Endodermal cell (in vitro differentiated cells): ENCODE data around the gene MCIDAS. TPM values are rescaled to one million over a fixed set of nuclear protein-coding genes. Genes with fewer than 3 reads are reported as not detected.

Experiments used
- DNase-seq: peaks from one replicate; pipeline ENCODE4 v3.0.0-alpha.2; 2017
- H3K27ac ChIP-seq: 2 replicates; pipeline ENCODE4 v1.5.1; 2013; ENCODE audit warnings: mild to moderate bottlenecking, low read depth, low read length, moderate library complexity
- H3K27me3 ChIP-seq: 2 replicates; pipeline ENCODE4 v1.6.1; 2013; ENCODE audit warnings: mild to moderate bottlenecking, low read length, moderate library complexity; ENCODE audit not compliant: insufficient read depth, control insufficient read depth, poor library complexity, severe bottlenecking
- H3K36me3 ChIP-seq: 2 replicates; pipeline ENCODE4 v1.7.0; 2013; ENCODE audit warnings: mild to moderate bottlenecking, low read length, moderate library complexity; ENCODE audit not compliant: control insufficient read depth, insufficient read depth
- H3K4me1 ChIP-seq: one replicate; pipeline ENCODE4 v1.7.0; 2013; ENCODE audit warnings: low read length; ENCODE audit not compliant: control insufficient read depth, insufficient read depth
- H3K4me3 ChIP-seq: 2 replicates; pipeline ENCODE4 v1.5.1; 2013; ENCODE audit warnings: mild to moderate bottlenecking, low read length, moderate library complexity
- H3K9ac ChIP-seq: 2 replicates; pipeline ENCODE4 v1.6.1; 2013; ENCODE audit warnings: mild to moderate bottlenecking, low read length, moderate library complexity; ENCODE audit not compliant: poor library complexity, severe bottlenecking; ENCODE audit errors: extremely low read depth
- H3K9me3 ChIP-seq: 2 replicates; pipeline ENCODE4 v1.6.1; 2013; ENCODE audit warnings: mild to moderate bottlenecking, low read length, moderate library complexity; ENCODE audit not compliant: control insufficient read depth
- H3K27ac Mint-ChIP-seq: 2 replicates; pipeline ENCODE4 v1.8.0; 2020; ENCODE audit warnings: mixed read lengths
- H3K27me3 Mint-ChIP-seq: 2 replicates; pipeline ENCODE4 v1.8.0; 2021; ENCODE audit warnings: mild to moderate bottlenecking, mixed read lengths; ENCODE audit not compliant: insufficient read depth
- H3K36me3 Mint-ChIP-seq: 2 replicates; pipeline ENCODE4 v1.8.0; 2020; ENCODE audit warnings: low read depth, mixed read lengths
- H3K4me1 Mint-ChIP-seq: 2 replicates; pipeline ENCODE4 v1.8.0; 2020; ENCODE audit warnings: mixed read lengths
- H3K4me3 Mint-ChIP-seq: 2 replicates; pipeline ENCODE4 v1.8.0; 2020; ENCODE audit warnings: mild to moderate bottlenecking, moderate library complexity, mixed read lengths
- H3K9me3 Mint-ChIP-seq: 2 replicates; pipeline ENCODE4 v1.8.0; 2020; ENCODE audit warnings: mild to moderate bottlenecking, mixed read lengths
- WGBS, 2 experiments: methylation state at CpG; one replicate each; pipeline versions ENCODE4 v1.1.5 to v1.1.7; 2013; ENCODE audit warnings: missing lambda C conversion rate in 2 of 2, mixed read lengths in 1 of 2; ENCODE audit not compliant: insufficient coverage in 1 of 2, insufficient read length in 1 of 2; 5-methylcytosine and 5-hydroxymethylcytosine counted together
- total RNA-seq, 2 donors: library from RNA; stranded (reverse); fragmentation: NEBNext Ultra II Directional in 1 of 2; extraction: Animal tissue kit (Norgen Biotek cat#: 25700) in 1 of 2; gene quantifications; 2 replicates in 1 of 2; 3 replicates in 1 of 2; pipeline ENCODE4 v1.2.1, GENCODE V29; 2021
- TF ChIP-seq, protein P1 (sequence below): fragments of 200-600 bp; sonication (generic); conservative IDR thresholded peaks from 2 replicates; pipeline ENCODE4 v1.5.0; 2021; ENCODE audit warnings: antibody characterized with exemption, mild to moderate bottlenecking

The MCIDAS gene
- total RNA-seq, 2 donors from 2014 or later, result 0.58 to 1.4 TPM

DNA sequence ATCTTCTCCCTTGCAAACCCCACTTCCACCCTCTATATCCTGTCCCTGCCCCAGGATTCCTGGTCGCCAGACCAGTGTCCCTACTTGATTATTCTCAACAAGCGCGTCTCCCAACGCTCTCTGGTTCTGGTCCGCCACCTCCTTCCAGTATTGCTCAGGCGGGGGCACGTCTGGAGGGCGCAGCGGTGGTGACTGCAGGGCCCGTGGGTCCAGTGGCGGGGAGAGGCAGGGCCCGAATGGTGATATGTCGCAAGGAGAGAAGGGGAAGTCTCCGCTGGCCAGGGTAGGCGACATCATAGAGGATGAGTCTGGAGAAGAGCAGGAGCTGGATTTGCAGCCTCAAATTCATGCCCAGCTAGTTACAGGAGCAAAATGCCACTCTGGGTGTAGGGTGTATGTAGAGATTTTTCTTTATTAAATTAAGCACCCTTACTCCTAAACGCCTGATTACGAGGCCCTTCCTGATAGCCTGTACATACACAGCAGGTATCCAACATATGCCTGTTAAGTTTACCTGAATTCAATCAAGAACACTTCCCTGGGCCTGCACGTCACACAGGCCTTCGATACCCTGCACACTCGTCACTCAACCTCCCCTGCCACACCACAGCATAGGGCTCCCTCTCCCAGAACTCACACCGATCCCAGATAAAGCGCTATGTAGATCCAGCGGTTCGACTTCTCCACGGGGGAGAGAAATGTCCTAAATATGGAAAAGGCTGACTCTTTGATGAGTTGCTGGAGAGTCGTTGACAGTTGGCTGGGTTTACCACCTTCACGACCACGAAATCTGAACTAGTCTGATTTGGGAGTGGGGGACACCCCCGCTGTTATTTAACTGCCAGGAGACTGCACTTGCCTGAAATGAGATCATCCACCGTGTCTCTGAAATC is 4.8 kb downstream of the MCIDAS start:
- H3K9me3 ChIP-seq, result no peaks in the 10 kb centered on the region
- peaks cover 99% of the 10 kb centered on the region for H3K27me3 ChIP-seq
- H3K27ac Mint-ChIP-seq, result no peak overlapping the region
- peaks cover 3% of the 10 kb centered on the region for H3K36me3 Mint-ChIP-seq
- peaks cover 2% of the 10 kb centered on the region for H3K4me1 ChIP-seq
- no peaks in the 10 kb centered on the region for H3K36me3 ChIP-seq
- no peak overlapping the region for H3K9ac ChIP-seq
- peak overlapping the region; percentile 45 for H3K4me3 Mint-ChIP-seq
- peak; percentile 56 for DNase-seq
- peaks cover 86% of the 10 kb centered on the region for H3K27me3 Mint-ChIP-seq
- H3K4me1 Mint-ChIP-seq, result peaks cover 7% of the 10 kb centered on the region
- peak overlapping the region; percentile 64 for H3K4me3 ChIP-seq
- H3K27ac ChIP-seq, result no peak overlapping the region
- TF ChIP-seq, protein P1, sequence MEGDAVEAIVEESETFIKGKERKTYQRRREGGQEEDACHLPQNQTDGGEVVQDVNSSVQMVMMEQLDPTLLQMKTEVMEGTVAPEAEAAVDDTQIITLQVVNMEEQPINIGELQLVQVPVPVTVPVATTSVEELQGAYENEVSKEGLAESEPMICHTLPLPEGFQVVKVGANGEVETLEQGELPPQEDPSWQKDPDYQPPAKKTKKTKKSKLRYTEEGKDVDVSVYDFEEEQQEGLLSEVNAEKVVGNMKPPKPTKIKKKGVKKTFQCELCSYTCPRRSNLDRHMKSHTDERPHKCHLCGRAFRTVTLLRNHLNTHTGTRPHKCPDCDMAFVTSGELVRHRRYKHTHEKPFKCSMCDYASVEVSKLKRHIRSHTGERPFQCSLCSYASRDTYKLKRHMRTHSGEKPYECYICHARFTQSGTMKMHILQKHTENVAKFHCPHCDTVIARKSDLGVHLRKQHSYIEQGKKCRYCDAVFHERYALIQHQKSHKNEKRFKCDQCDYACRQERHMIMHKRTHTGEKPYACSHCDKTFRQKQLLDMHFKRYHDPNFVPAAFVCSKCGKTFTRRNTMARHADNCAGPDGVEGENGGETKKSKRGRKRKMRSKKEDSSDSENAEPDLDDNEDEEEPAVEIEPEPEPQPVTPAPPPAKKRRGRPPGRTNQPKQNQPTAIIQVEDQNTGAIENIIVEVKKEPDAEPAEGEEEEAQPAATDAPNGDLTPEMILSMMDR, result no peak
- H3K9me3 Mint-ChIP-seq, result no peaks in the 10 kb centered on the region
- 21 to 26% methylated on average over 24 to 30 of the region's 30 CpGs for WGBS, 2 experiments

DNA sequence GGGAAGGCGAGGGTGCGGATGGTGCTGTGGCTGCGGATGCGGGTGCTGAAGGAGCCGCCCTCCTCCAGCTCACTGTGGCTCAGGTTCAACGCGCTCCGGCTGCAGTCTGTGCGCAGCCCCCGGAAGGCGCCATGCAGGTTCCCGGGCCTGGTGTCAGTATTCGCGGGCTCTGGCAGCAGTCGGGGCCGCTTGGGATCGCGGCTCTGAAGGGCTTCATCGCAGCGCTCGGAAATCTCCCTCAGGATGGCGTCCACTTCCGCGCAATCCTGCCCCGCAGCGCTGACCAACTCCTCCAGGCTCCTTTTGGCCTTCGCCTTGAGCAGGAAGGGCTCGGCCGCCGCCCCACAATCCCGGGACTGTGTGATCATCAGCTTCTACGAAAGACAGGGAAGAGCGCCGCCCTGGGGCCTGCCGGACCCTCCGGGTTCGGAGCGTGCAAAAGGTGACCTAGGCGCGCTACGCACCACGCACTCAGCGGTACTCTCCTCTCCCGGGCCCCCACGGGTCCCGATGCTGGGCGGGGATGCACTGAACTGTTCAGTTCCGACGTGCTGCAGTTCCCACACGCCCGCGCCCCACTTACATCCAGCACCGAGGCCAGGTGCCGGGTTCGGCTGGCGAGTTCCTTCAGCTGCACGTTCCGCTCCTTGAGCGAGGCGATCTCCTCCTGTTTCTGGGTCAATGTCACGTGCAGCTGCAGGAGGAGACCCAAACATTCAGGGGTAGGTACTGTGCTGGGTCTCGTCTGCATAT is 6.5 kb downstream of the MCIDAS start:
- Mint-ChIP-seq H3K36me3 (peaks cover 3% of the 10 kb centered on the region), H3K4me3 (peak overlapping the region; percentile 76), H3K4me1 (peaks cover 7% of the 10 kb centered on the region), H3K27me3 (peaks cover 75% of the 10 kb centered on the region), H3K9me3 (no peaks in the 10 kb centered on the region), H3K27ac (peak overlapping the region; percentile 85)
- no peak overlapping the region for H3K27ac ChIP-seq
- peak overlapping the region; percentile 76 for H3K4me3 ChIP-seq
- no peaks in the 10 kb centered on the region for H3K9me3 ChIP-seq
- H3K36me3 ChIP-seq, result no peaks in the 10 kb centered on the region
- H3K27me3 ChIP-seq, result peaks cover 89% of the 10 kb centered on the region
- DNase-seq, result peak; percentile 91
- TF ChIP-seq, protein P1, result peak; percentile 76
- no peaks in the 10 kb centered on the region for H3K4me1 ChIP-seq
- H3K9ac ChIP-seq, result peak overlapping the region; percentile 14
- 2% methylated on average over 41 to 62 of the region's 62 CpGs for WGBS, 2 experiments

DNA sequence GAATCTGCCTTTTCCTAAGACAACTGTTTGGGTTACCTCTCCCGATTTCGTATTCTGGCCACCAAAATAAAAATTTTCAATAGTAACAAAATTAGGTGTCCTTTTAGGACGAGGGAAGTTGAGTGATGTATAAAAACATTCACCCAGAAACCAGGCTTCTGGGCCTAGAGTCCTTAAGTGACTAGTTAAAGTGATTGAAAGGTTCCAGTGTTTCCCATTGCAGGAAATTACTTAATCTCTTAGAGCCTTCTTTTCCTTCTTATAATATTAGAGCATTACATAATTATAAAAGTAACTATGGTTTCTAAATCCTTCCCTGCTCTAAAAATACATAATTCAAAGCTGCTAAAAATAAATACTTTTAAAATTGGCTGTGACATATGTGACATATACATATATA is 7.3 kb downstream of the MCIDAS start:
- Histone ChIP-seq H3K36me3 (no peaks in the 10 kb centered on the region), H3K9ac (no peak overlapping the region), H3K9me3 (no peaks in the 10 kb centered on the region), H3K27ac (no peak overlapping the region), H3K4me3 (peak overlapping the region; percentile 76), H3K27me3 (peaks cover 80% of the 10 kb centered on the region), H3K4me1 (no peaks in the 10 kb centered on the region)
- WGBS, 2 experiments, result 91% methylated on average over 3 of the region's 3 CpGs; no CpG with 5 or more reads in 1 of the 2 experiments
- peak overlapping the region; percentile 76 for H3K4me3 Mint-ChIP-seq
- TF ChIP-seq, protein P1, result no peak
- H3K27ac Mint-ChIP-seq, result no peak overlapping the region
- H3K9me3 Mint-ChIP-seq, result no peaks in the 10 kb centered on the region
- H3K4me1 Mint-ChIP-seq, result peaks cover 7% of the 10 kb centered on the region
- H3K27me3 Mint-ChIP-seq, result peaks cover 67% of the 10 kb centered on the region
- no peak for DNase-seq
- peaks cover 3% of the 10 kb centered on the region for H3K36me3 Mint-ChIP-seq
